Fibroblast of the aortic adventitia (primary cell): Measurements from ENCODE around the gene MEAK7. TPM values are rescaled to one million over a fixed set of nuclear protein-coding genes. Genes with fewer than 3 reads are reported as not detected.

ENCODE experiments used
- DNase-seq: peaks from one replicate; pipeline ENCODE4 v3.0.0-alpha.2; 2010; ENCODE audit warnings: low read depth
- H3K4me3 ChIP-seq: 2 replicates; pipeline ENCODE4 v1.5.1; 2011; ENCODE audit warnings: low read depth, mild to moderate bottlenecking, control low read depth, low read length, moderate library complexity
- CTCF ChIP-seq: IDR thresholded peaks from 2 replicates; pipeline ENCODE4 v1.5.1; 2011; ENCODE audit warnings: mild to moderate bottlenecking, low read length, control low read depth, inconsistent platforms; ENCODE audit not compliant: insufficient read depth
- total RNA-seq: library from RNA; depleted of rRNA; stranded (reverse); fragments of >200 nt; gene quantifications from 2 replicates; pipeline ENCODE4 v1.2.3, GENCODE V29; 2012; ENCODE audit warnings: low replicate concordance

MEAK7 gene
- total RNA-seq, 1 donor, result 19.1 TPM

DNA sequence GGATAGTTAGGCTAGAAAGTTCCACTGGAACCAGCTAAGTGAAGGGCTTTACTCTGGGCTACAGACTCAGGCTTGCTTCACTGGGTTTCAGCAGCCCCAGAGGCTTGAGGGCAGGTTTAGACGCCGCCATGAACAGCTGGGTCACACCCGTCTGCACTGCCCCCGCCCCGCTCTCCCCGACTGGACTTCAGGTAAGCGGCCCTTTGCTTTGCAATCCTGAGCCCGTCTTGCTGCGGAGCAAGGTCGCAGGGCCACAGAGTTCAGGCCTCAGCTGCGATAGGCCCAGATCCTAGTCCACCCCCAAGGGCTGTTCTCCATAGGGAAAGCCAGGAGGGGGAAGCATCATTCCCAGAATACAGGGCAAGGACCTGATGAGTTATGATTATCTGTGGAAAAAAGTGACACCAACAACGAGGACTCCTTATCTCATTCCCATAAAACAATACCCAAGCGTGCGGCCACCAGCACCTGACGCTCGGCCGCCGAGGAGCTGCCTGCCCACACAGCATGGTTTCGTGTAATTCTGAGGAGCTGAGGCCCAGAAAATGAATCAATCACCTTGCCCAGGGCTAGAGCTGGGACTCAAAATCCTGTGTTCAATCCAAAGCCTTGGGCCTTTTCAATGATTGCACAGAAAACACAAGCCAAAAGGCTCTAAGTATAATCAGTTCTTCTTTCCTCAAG is 20.4 kb downstream of the MEAK7 start:
- no peak overlapping the region for H3K4me3 ChIP-seq
- no peak for DNase-seq
- TF ChIP-seq CTCF, result no peak

- DNase-seq, result no peak
- H3K4me3 ChIP-seq, result no peak overlapping the region
- no peak for TF ChIP-seq CTCF
Observed at GRCh38 chr16:84482951-84483881, 21.2 kb downstream of the MEAK7 start.

GRCh38 chr16:84482001-84482891 is 22.2 kb downstream of the MEAK7 start:
- no peak overlapping the region for H3K4me3 ChIP-seq
- TF ChIP-seq CTCF, result no peak
- DNase-seq, result no peak

- DNase-seq, result no peak
- H3K4me3 ChIP-seq, result no peak overlapping the region
- no peak for TF ChIP-seq CTCF
Observed at GRCh38 chr16:84481051-84481735, 23.3 kb downstream of the MEAK7 start.

DNA sequence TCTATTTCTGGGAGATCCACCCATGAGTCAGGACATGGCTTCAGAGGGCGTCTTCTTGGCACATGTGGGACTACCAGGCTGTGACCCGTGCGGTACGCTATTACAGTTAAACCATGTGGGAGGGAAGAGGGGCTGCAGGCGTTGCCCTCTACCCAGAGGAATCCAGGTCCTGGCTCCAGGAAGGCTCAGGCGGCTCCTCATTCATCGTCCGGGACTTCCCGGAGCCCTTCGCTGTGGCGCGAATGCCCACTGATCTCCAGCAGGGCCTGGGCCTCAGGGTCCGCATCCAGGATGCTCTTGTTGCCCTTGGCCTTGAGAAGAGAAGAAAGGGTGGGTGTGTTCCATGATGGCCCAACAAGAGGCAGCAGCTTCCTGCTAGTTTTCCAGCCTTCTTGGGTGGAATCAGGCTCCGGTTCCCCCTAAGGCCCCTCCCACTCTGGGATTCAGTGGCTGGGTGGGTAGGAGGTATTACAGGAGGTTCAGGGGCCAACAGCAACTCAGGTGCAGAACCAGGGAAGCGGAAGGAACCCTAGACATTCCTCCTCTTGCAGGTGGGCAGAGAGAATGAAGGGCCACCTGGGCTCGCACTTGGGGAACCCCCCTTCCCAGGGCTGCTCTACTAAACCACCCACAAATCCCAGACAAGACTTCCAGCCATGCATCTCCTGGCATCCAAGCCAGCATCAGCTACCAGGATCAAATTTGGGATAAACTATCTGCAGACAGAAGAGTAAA is 24.6 kb downstream of the MEAK7 start:
- no peak for TF ChIP-seq CTCF
- H3K4me3 ChIP-seq, result no peak overlapping the region
- DNase-seq, result no peak
